Neural cell (in vitro differentiated cells): ENCODE results near the gene P2RY11. TPM values are rescaled to one million over a fixed set of nuclear protein-coding genes. Genes with fewer than 3 reads are reported as not detected.
A peak's percentile ranks its signal among the peaks of the same experiment; 100 is the strongest.

Experiments
- H2AFZ ChIP-seq: fragments of 200-600, 300-800 bp; sonication (generic), shearing (Covaris generic); 2 replicates; pipeline ENCODE4 v1.6.0; 2014; ENCODE audit warnings: low read depth, mild to moderate bottlenecking, antibody characterized with exemption, low read length, moderate library complexity
- H3F3A ChIP-seq: fragments of 200-600 bp; shearing (Covaris generic); 2 replicates; pipeline ENCODE4 v1.6.1; 2016; ENCODE audit warnings: mild to moderate bottlenecking, moderate library complexity, mixed read lengths, antibody characterized with exemption, low read length; ENCODE audit not compliant: insufficient read depth, poor library complexity, severe bottlenecking
- H3K27ac ChIP-seq: fragments of 200-600, 300-800 bp; sonication (generic), shearing (Covaris generic); 2 replicates; pipeline ENCODE4 v1.5.1; 2014; ENCODE audit warnings: mild to moderate bottlenecking, low read length, moderate library complexity
- H3K27me3 ChIP-seq: fragments of 300-800, 200-600 bp; sonication (generic), shearing (Covaris generic); 2 replicates; pipeline ENCODE4 v1.6.0; 2014; ENCODE audit warnings: mild to moderate bottlenecking, low read depth, low read length, moderate library complexity; ENCODE audit not compliant: insufficient read depth
- H3K36me3 ChIP-seq: fragments of 300-800, 200-600 bp; sonication (generic), shearing (Covaris generic); 2 replicates; pipeline ENCODE4 v1.5.1; 2014; ENCODE audit warnings: mild to moderate bottlenecking, antibody characterized with exemption, low read length, moderate library complexity; ENCODE audit not compliant: insufficient read depth
- H3K4me2 ChIP-seq: fragments of 300-800, 200-600 bp; sonication (generic), shearing (Covaris generic); 2 replicates; pipeline ENCODE4 v1.6.0; 2014; ENCODE audit warnings: mild to moderate bottlenecking, low read length
- H3K4me3 ChIP-seq: fragments of 300-800, 200-600 bp; sonication (generic), shearing (Covaris generic); 2 replicates; pipeline ENCODE4 v1.5.1; 2014; ENCODE audit warnings: mild to moderate bottlenecking, low read length, moderate library complexity
- H3K79me2 ChIP-seq: fragments of 200-600 bp; shearing (Covaris generic); replicated peaks from 2 replicates; pipeline ENCODE4 v1.6.0; 2014; ENCODE audit warnings: mild to moderate bottlenecking, low read length, moderate library complexity; ENCODE audit not compliant: insufficient read depth
- H3K9ac ChIP-seq: fragments of 300-800, 200-600 bp; sonication (generic), shearing (Covaris generic); 2 replicates; pipeline ENCODE4 v1.6.1; 2016; ENCODE audit warnings: mild to moderate bottlenecking, low read length, mixed read lengths
- H3K9me2 ChIP-seq: fragments of 200-600 bp; shearing (Covaris generic); 2 replicates; pipeline ENCODE4 v1.6.1; 2016; ENCODE audit warnings: mild to moderate bottlenecking, low read length, mixed read lengths; ENCODE audit not compliant: insufficient read depth
- H3K9me3 ChIP-seq: fragments of 200-600, 300-800 bp; sonication (generic), shearing (Covaris generic); 2 replicates; pipeline ENCODE4 v1.6.1; 2016; ENCODE audit warnings: mild to moderate bottlenecking, mixed run types, low read length, moderate library complexity, mixed read lengths
- H4K20me1 ChIP-seq: fragments of 200-600 bp; shearing (Covaris generic); 2 replicates; pipeline ENCODE4 v1.6.1; 2016; ENCODE audit warnings: mild to moderate bottlenecking, mixed run types; ENCODE audit not compliant: insufficient read depth
- CTCF ChIP-seq: fragments of 450-650 bp; IDR thresholded peaks from 2 replicates; pipeline ENCODE4 v1.5.1; 2014; ENCODE audit warnings: antibody characterized with exemption, mild to moderate bottlenecking, moderate library complexity; ENCODE audit not compliant: poor library complexity, severe bottlenecking
- EP300 ChIP-seq: fragments of 450-650 bp; conservative IDR thresholded peaks from 2 replicates; pipeline ENCODE4 v1.6.1; 2014; ENCODE audit warnings: antibody characterized with exemption, mild to moderate bottlenecking, moderate library complexity; ENCODE audit not compliant: poor library complexity, severe bottlenecking
- EZH2 ChIP-seq: fragments of 200-600, 300-800 bp; shearing (Covaris generic), sonication (generic); IDR thresholded peaks from 2 replicates; pipeline ENCODE4 v1.6.1; 2014; ENCODE audit warnings: antibody characterized with exemption, low read length, borderline replicate concordance, mild to moderate bottlenecking; ENCODE audit not compliant: insufficient read depth, poor library complexity, severe bottlenecking
- MXI1 ChIP-seq: fragments of 450-650 bp; conservative IDR thresholded peaks from 2 replicates; pipeline ENCODE4 v1.6.1; 2014; ENCODE audit warnings: antibody characterized with exemption, mild to moderate bottlenecking; ENCODE audit not compliant: poor library complexity, severe bottlenecking
- POLR2AphosphoS5 ChIP-seq: IDR thresholded peaks from 2 replicates; pipeline ENCODE4 v1.6.1; 2012
- RAD21 ChIP-seq: fragments of 450-650 bp; conservative IDR thresholded peaks from 2 replicates; pipeline ENCODE4 v1.6.1; 2014; ENCODE audit warnings: antibody characterized with exemption, mild to moderate bottlenecking, moderate library complexity
- REST ChIP-seq: IDR thresholded peaks from 2 replicates; pipeline ENCODE4 v1.6.1; 2012; ENCODE audit warnings: borderline replicate concordance
- SMC3 ChIP-seq: fragments of 450-650 bp; conservative IDR thresholded peaks from 2 replicates; pipeline ENCODE4 v1.6.1; 2014; ENCODE audit warnings: antibody characterized with exemption, mild to moderate bottlenecking, moderate library complexity; ENCODE audit not compliant: poor library complexity
- TAF1 ChIP-seq: IDR thresholded peaks from 2 replicates; pipeline ENCODE4 v1.6.1; 2012; ENCODE audit warnings: low read depth
- polyA plus RNA-seq: library from polyadenylated mRNA; depleted of rRNA; stranded (reverse); fragments of >200 nt; gene quantifications from 2 replicates; pipeline ENCODE4 v1.2.3, GENCODE V29; 2014

The P2RY11 gene
- polyA plus RNA-seq, 1 donor from 2014 or later: 5.4 TPM

- Histone ChIP-seq H3K79me2 (no peaks in the 10 kb centered on the region), H3K4me2 (no peak overlapping the region), H2AFZ (peak overlapping the region; percentile 90), H3K4me3 (peak overlapping the region; percentile 68), H3K27me3 (no peaks in the 10 kb centered on the region), H3K27ac (peak overlapping the region; percentile 61), H3K36me3 (no peaks in the 10 kb centered on the region), H3F3A (no peaks in the 10 kb centered on the region), H3K9me3 (no peaks in the 10 kb centered on the region), H4K20me1 (no peaks in the 10 kb centered on the region), H3K9me2 (no peaks in the 10 kb centered on the region), H3K9ac (peak overlapping the region; percentile 62)
- TF ChIP-seq EZH2 (no peak), POLR2AphosphoS5 (no peak)
Measured at GRCh38 chr19:10096615-10096963, 14.9 kb upstream of the P2RY11 start.

- Histone ChIP-seq H3K79me2 (no peaks in the 10 kb centered on the region), H3K4me2 (no peak overlapping the region), H3F3A (no peaks in the 10 kb centered on the region), H3K27ac (no peak overlapping the region), H3K36me3 (no peaks in the 10 kb centered on the region), H3K9ac (no peak overlapping the region), H3K27me3 (no peaks in the 10 kb centered on the region), H3K9me3 (no peaks in the 10 kb centered on the region), H2AFZ (no peak overlapping the region), H4K20me1 (no peaks in the 10 kb centered on the region), H3K9me2 (no peaks in the 10 kb centered on the region), H3K4me3 (no peak overlapping the region)
- no peak for TF ChIP-seq REST
- TF ChIP-seq CTCF: no peak
- no peak for TF ChIP-seq MXI1
- TF ChIP-seq EZH2: no peak
- no peak for TF ChIP-seq RAD21
- TF ChIP-seq POLR2AphosphoS5: no peak
- TF ChIP-seq TAF1: no peak
- no peak for TF ChIP-seq EP300
- no peak for TF ChIP-seq SMC3
Measured at GRCh38 chr19:10100163-10100785, 11.2 kb upstream of the P2RY11 start.

GRCh38 chr19:10102787-10103236 lies 8.7 kb upstream of the P2RY11 start:
- Histone ChIP-seq H2AFZ (no peak overlapping the region), H3K9me2 (no peaks in the 10 kb centered on the region), H3K79me2 (peaks cover 12% of the 10 kb centered on the region), H3K4me2 (no peak overlapping the region), H3F3A (no peaks in the 10 kb centered on the region), H3K27ac (no peak overlapping the region), H3K4me3 (no peak overlapping the region), H3K9me3 (no peaks in the 10 kb centered on the region), H3K36me3 (no peaks in the 10 kb centered on the region), H3K27me3 (no peaks in the 10 kb centered on the region), H3K9ac (no peak overlapping the region), H4K20me1 (no peaks in the 10 kb centered on the region)
- no peak for TF ChIP-seq REST
- TF ChIP-seq RAD21: no peak
- TF ChIP-seq EP300: no peak
- TF ChIP-seq CTCF: no peak
- TF ChIP-seq TAF1: no peak
- no peak for TF ChIP-seq MXI1
- TF ChIP-seq EZH2: no peak
- no peak for TF ChIP-seq POLR2AphosphoS5
- no peak for TF ChIP-seq SMC3
